Measurements from ENCODE around the gene BMP6. TPM values are rescaled to one million over a fixed set of nuclear protein-coding genes. Genes with fewer than 3 reads are reported as not detected.

The BMP6 gene
- total and polyA plus RNA-seq, 2 of the 8 experiments (the other 6 are each of a cell fraction or from before 2014, with no cell fraction given): 2.0 to 2.1 TPM

GRCh38 chr6:7899101-7899888, 173.4 kb downstream of the BMP6 start:
- no peak overlapping the region for H3K4me3 ChIP-seq (ENCODE audit: extremely low read depth in 1 of 4, insufficient read depth in 2 of 4, low read depth in 3 of 4, low read length in 4 of 4)
- ChIA-PET CTCF (ENCODE audit: partially characterized antibody) (interaction anchor here (0.6 to 1.6 kb wide), 5 partner anchors 9 to 99 kb away, joined by 3 to 4 read pairs (median 3); no protein-coding TSS in a partner anchor), POLR2A (ENCODE audit: partially characterized antibody) (no interaction called here)
- H2AK5ac ChIP-seq (ENCODE audit: low read depth, low read length): no peak overlapping the region
- no peaks in the 10 kb centered on the region for H3K23me2 ChIP-seq (ENCODE audit: low read depth, low read length)
- H2BK120ac ChIP-seq (replicated peaks; ENCODE audit: low read depth, low read length): no peak overlapping the region
- no peak overlapping the region for H3K14ac ChIP-seq (ENCODE audit: insufficient read length)
- no peak for DNase-seq (ENCODE audit: low read depth in 1 of 2, low spot score in 2 of 2)
- no peak overlapping the region for H3K4ac ChIP-seq (replicated peaks; ENCODE audit: insufficient read length, low read depth, low read length)
- H2BK15ac ChIP-seq (ENCODE audit: low read length): no peak overlapping the region
- H3K27me3 ChIP-seq (replicated peaks in 1 of 4; ENCODE audit: control insufficient read depth in 3 of 4, extremely low read depth in 1 of 4, insufficient read depth in 3 of 4, low read length in 3 of 4): no peaks in the 10 kb centered on the region
- peaks cover 4% of the 10 kb centered on the region; the same call in 1 of the 2 replicates for H3K79me1 ChIP-seq (ENCODE audit: low read depth, low read length)
- H2BK20ac ChIP-seq (ENCODE audit: low read length): no peak overlapping the region
- H3K4me1 ChIP-seq (replicated peaks in 1 of 4; ENCODE audit: control insufficient read depth in 3 of 4, insufficient read depth in 4 of 4, low read length in 3 of 4): no peaks in the 10 kb centered on the region
- no peaks in the 10 kb centered on the region for H3K9me3 ChIP-seq (ENCODE audit: insufficient read depth in 2 of 2, low read depth in 1 of 2, low read length in 1 of 2)
- H3K9ac ChIP-seq (replicated peaks in 1 of 4; ENCODE audit: extremely low read depth in 1 of 4, low read depth in 3 of 4, low read length in 3 of 4): no peak overlapping the region
- no peak overlapping the region for H2BK5ac ChIP-seq (ENCODE audit: low read depth, low read length)
- peak; percentile 46 to 54 for TF ChIP-seq RAD21 (IDR thresholded peaks at IDR 0.05 in 1 of 2, conservative IDR thresholded peaks at IDR 0.05 in 1 of 2; ENCODE audit: low read depth in 2 of 2, low read length in 2 of 2)
- TF ChIP-seq MAX (IDR thresholded peaks at IDR 0.05): no peak
- TF ChIP-seq BACH1 (IDR thresholded peaks at IDR 0.05; ENCODE audit: low read length): no peak
- peak in 2 of 3 experiments; percentile 23 to 31; a peak in 2 of 4 replicates for TF ChIP-seq CTCF (IDR thresholded peaks at IDR 0.05; ENCODE audit: control extremely low read depth in 1 of 3, insufficient read depth in 1 of 3, low read depth in 1 of 3, low read length in 3 of 3)
- no peak for FAIRE-seq
- no peak overlapping the region for H3K27ac ChIP-seq (ENCODE audit: low read depth, low read length)
- peaks cover 3 to 7% of the 10 kb centered on the region in 2 experiments for H4K20me1 ChIP-seq (replicated peaks in 1 of 2; ENCODE audit: control insufficient read depth in 1 of 2, insufficient read depth in 2 of 2, low read length in 2 of 2)
- 94% methylated on average over 4 of the region's 5 CpGs; no CpG with 5 or more reads in 1 of the 2 experiments for whole genome bisulfite sequencing, 2 experiments (ENCODE audit: extremely low coverage in 1 of 2, insufficient coverage in 1 of 2, insufficient read length in 1 of 2, insufficient replicate concordance in 2 of 2, low coverage in 1 of 2, low lambda C conversion rate in 2 of 2, missing lambda C conversion rate in 1 of 2)
- H4K91ac ChIP-seq (replicated peaks; ENCODE audit: insufficient read length, low read length): no peak overlapping the region
- no peaks in the 10 kb centered on the region for H3K79me2 ChIP-seq (ENCODE audit: control insufficient read depth in 1 of 2, insufficient read depth in 2 of 2, low read length in 2 of 2)
- H2AFZ ChIP-seq (ENCODE audit: low read length): no peak overlapping the region
- no peak overlapping the region for H3K56ac ChIP-seq (replicated peaks; ENCODE audit: insufficient read length, low read depth, low read length)
- H4K8ac ChIP-seq (ENCODE audit: extremely low read depth, insufficient read depth, low read length): no peak overlapping the region
- no peak overlapping the region for H3K23ac ChIP-seq (ENCODE audit: insufficient read length)
- H2BK12ac ChIP-seq (ENCODE audit: low read depth, low read length): no peak overlapping the region
- no peak overlapping the region for H4K5ac ChIP-seq (ENCODE audit: insufficient read length, low read depth, low read length)
- H3K4me2 ChIP-seq (ENCODE audit: insufficient read depth in 1 of 2, low read depth in 2 of 2, low read length in 2 of 2): no peak overlapping the region
- H3K36me3 ChIP-seq (ENCODE audit: control insufficient read depth in 2 of 4, insufficient read depth in 4 of 4, low read length in 3 of 4): peaks cover 36 to 82% (median 78%) of the 10 kb centered on the region in 4 experiments
- H3K18ac ChIP-seq (ENCODE audit: extremely low read depth, low read length): no peak overlapping the region

Measured in H1 (cell line).